Stimulated activated CD8-positive, alpha-beta memory T cell treated with anti-CD3 and anti-CD28 coated beads, Interleukin-12 subunit alpha, Interleukin-12 subunit beta, amount 100 ng/mL, for 24 hours (primary cell): Measurements from ENCODE around the gene TMCO5A.
"Not testable (repeated sequence)": the region's sequence is repeated elsewhere in the genome, so short reads cannot be mapped to it uniquely, and the experiment has no call there.

Experiments used
- DNase-seq: peaks from one replicate; pipeline ENCODE4 v3.0.0-alpha.2; 2020; ENCODE audit errors: extremely low read depth

The TMCO5A gene

GRCh38 chr15:37934340-37934739 is at the start of gene TMCO5A:
Gene TMCO5A, plus strand, starts transcription at chr15:37934640. Its CDS starts 1,684 bp downstream, at chr15:37936324.
- DNase-seq, result no peak

DNA sequence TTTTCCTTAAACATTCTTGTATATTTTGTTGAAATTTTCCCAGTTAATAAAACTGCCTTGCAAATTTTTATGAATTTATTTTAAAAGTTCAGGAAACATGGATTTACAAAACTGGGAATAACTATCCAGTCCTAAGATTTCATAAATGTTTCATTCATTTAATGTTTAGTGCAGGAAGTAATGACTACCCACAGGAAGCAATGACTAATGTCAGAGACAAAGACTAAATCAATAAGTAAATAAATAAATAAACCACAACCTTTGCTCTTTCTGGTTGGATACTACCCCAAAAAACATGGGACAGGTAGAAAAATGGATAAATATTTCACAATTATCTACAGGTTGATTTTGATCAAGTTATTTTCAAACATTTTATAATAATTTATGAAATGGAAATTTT is 48.8 kb upstream of the TMCO5A start:
- no peak for DNase-seq

DNA sequence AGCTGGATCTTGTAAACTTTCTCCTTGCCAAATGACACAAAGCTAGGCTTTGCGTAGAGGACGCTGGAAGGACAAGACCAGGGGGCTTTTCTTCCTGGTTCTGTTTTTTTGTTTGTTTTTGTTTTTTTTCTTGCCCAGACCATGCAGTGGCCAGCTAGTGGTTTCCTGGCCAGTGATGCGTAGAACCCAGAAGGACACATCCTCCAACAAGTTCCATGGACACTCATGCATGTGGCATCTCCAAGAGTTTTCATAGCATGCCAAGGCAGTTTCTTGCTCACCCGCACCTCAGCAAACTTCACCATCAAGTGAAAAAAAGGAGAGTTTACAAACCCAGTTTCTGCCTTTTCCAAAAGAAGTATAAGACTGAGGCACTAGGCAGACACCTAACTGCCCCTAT is 46.1 kb upstream of the TMCO5A start:
- DNase-seq, result no peak

DNA sequence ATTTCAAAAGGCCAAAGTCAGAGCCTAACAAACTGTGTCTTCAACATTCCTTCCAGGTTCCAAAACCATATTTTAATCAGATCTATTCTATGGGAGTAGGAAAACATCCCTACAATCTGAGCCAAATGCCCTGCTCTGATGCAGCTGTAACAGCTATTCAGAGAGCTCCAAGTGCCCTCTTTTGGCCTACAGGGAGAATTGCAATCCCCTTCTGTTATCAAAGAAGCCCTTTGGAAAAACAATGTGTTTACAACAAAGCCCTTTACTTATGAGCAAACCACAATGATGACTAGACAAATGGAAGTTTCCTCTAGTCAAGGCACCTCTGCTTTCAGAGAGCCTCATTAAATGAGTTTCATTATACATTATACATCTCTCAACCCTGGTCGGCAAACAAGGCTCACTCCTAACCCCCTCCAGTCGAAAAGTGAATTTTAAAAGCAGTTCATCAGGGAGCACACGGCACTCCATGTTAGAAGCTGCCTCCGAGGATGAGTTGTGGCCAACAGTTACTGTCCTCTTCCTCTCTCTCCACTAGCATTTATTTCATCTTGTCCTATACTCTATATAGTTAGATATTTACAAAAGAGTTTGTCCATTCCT is 42.6 kb upstream of the TMCO5A start:
- DNase-seq, result no peak

GRCh38 chr15:37893309-37893708 is 41.1 kb upstream of the TMCO5A start:
- DNase-seq, result no peak

GRCh38 chr15:37898362-37898761 is 36.1 kb upstream of the TMCO5A start:
- no peak for DNase-seq

GRCh38 chr15:37900326-37901221 is 33.9 kb upstream of the TMCO5A start:
- no peak for DNase-seq

DNA sequence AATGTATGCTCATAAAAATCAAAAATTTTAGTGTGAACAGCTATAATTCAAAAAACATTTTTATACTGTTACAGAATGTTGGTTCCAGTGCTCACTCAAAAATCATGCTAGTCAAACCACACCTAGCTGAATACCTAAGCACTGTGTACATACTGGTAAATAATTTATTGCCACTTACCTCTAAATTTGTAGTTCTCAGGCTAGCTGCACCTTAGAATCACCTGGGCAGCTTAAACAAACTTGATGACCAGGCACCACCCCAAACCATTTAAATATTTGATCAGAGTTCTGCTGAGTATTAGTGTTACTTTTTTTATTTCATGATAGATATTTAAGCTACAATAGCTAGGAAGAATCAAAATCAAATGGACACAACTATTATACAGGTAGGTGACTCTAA is 32.3 kb upstream of the TMCO5A start:
- DNase-seq, result no peak

DNA sequence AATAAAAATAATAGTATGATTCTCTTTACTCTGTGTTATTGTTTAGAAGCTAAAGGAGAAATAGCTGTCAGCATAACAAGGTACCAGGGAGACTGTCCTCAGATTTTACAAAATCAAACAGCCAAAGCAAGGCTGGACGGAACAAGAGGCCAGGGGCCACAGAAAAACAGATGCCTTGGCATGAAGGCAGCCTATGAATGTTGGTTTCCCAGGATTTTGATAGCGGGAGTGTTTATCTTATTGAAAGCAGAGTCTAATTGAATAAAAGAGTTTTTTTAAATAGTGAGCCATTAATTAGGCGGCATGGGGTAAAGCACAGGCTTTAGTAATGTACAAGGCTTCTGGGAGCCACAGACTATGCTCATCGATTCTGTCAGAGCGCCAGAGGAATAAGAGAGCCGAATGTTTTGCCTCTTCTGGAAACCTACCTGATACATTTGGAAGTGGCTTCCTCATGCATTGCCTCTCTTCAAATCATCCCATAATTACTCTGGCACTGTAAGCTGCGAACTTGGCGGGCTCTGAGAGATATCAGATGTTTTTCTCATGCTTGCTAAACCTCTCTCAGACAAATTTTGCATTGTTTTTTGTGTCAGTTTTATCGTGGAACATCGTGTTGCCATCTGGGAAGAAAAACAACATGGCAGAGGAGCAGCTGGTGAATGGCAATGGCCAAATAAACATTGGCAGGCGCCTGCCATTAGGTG is 30.4 kb upstream of the TMCO5A start:
- no peak for DNase-seq

DNA sequence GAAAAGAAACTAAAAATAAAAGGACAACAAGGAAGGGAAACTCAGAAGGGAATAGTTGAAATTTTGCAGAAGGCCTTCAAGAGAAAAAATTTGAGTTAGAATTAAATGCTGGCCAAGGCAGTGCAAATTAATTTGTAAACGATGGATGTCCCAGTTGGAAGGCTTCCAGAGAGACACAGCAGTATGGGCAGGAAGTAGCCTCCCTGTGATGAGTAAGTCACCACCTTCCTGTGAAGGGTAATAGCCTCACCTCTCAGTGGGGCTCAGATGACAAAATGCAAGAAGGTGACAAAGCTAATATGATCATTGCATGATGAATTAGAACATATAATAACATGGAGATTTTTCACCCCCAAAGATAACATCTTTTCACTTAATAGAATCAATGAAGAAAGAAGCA is 27.3 kb upstream of the TMCO5A start:
- DNase-seq, result no peak

DNA sequence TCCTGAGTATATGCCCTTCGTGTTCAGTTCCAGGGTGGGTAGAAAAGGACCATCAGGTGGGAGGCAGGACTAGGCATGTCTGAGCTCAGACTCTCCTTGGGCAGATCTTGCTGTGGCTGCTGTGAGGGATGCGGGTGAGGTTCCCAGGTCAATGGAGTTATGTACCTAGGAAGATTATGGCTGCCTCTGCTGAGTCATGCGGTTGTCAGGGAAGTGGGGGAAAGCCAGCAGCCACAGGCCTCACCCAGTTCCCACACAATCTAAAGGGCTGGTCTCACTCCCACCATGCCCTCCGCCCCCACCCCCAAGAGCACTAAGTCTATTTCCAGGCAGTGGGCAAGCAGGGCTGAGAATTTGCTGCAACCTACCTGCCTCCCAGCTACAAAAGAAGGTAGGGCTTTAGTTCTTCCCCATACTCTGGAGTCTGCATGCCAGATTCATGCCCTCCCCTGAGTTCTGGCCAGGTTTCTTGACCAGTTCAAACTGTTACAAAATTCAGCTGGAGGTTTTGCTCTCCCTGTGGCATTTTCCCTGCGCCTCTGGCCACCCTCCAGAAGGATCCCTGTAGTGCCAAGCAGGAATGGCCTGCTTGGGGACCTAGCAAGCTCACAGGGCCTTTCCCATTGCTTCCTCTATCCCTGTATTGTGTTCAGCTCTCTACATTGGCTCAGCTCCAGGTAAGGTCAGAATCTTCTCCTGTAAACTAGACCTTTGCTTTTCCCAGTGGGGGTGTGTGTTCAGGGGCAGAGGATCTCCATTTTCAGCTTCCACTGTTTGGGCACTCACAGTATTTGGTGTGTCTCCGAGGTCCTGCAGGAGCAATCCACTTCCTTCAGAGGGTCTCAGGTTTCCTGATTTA is 12.7 kb upstream of the TMCO5A start:
- DNase-seq, result no peak

GRCh38 chr15:37926136-37926535 is 8.3 kb upstream of the TMCO5A start:
- DNase-seq, result no peak

DNA sequence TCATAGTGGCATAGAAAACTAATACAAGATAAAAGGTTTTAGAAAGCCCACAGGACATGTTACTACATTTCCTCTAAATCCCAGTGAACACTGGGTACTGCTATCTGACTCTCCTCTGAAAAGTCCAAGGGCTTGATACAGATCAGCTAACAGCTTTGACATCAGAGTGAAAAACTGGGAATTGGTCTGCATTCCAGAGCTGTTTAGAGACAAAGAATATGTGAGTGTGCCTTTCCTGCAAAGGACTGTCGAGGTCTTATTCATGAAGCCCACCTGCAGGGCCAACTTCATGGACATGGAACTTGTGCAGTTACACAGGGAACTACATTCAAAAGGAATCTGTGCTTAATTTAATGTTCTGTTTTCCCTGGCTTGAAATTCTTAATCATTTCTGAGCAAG is 5.2 kb upstream of the TMCO5A start:
- DNase-seq, result no peak

- DNase-seq, result no peak
Observed at GRCh38 chr15:37931321-37931720, 3.1 kb upstream of the TMCO5A start.

GRCh38 chr15:37931868-37932267 is 2.6 kb upstream of the TMCO5A start:
- no peak for DNase-seq

- no peak for DNase-seq
Observed at GRCh38 chr15:37932549-37932948, 1.9 kb upstream of the TMCO5A start.

DNA sequence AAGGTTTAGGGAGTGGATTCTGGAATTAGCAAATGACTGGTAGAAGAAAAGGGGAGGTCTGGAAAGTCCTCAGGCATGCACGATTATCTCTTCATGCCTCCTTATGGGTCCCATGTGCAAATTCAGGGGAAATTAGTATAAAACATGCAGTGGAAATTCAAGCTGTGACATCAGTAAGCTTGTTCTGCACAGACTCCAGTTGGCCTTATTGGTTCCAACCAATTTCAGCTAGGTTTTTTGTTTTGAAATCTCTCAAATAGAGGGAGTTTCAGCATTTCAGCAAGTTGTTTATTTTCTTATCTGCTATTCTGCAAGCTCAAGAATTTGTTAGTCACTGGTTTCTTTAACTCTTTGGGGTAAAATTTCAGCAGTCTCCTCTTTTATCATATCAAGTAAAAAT is 774 bp upstream of the TMCO5A start:
- DNase-seq, result no peak

DNA sequence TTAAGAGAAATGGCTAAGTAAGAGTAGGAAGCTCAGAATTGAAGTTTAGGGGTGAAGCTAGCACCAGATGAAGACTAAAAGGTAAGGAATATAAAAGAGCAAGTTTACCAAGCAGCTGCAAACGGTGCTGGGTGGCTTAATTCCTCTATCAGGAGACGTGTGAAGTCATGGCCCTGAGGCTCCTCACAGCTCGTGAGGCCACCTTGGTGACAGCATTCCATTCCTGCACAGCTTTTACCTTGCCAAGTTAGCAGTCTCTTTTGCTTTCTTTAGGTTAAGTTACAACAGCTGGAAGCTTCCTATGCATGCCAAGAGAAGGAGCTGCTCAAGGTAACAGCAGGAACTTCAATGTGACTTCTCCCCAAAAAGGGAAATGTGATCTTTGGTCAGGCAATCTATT is 6.4 kb downstream of the TMCO5A start:
- no peak for DNase-seq

- DNase-seq, result no peak
Observed at GRCh38 chr15:37941779-37942178, 7.3 kb downstream of the TMCO5A start.

GRCh38 chr15:37951999-37952398 is 17.6 kb downstream of the TMCO5A start:
- no peak for DNase-seq

GRCh38 chr15:37960742-37961141 is 26.3 kb downstream of the TMCO5A start:
- DNase-seq, result not testable (repeated sequence)

- DNase-seq, result no peak
Observed at GRCh38 chr15:37967788-37968187, 33.3 kb downstream of the TMCO5A start.
